H1 (cell line): ENCODE results near the gene PANX1. TPM values are rescaled to one million over a fixed set of nuclear protein-coding genes. Genes with fewer than 3 reads are reported as not detected.
"Not testable (repeated sequence)": the region's sequence is repeated elsewhere in the genome, so short reads cannot be mapped to it uniquely, and the experiment has no call there.

ENCODE experiments used
- CTCF ChIA-PET: fragments of 300-600 bp; sonication (Branson Sonifier 250); formaldehyde crosslinking; loops from one replicate; lab custom pipeline; 2021; ENCODE audit not compliant: partially characterized antibody; lab: Charles Lee
- POLR2A ChIA-PET: fragments of 300-600 bp; sonication (Branson Sonifier 250); formaldehyde crosslinking; loops from one replicate; lab custom pipeline; 2021; ENCODE audit warnings: inconsistent platforms; ENCODE audit not compliant: partially characterized antibody; lab: Charles Lee
- DNase-seq, 2 experiments: peaks; one replicate each; pipeline versions ENCODE4 v3.0.0 to v3.0.0-alpha.2; 2010 to 2022; ENCODE audit warnings: low spot score in 2 of 2, low read depth in 1 of 2, mixed read lengths in 1 of 2
- FAIRE-seq: peaks from 2 replicates; lab custom pipeline; 2011; peaks lifted over from hg19 to GRCh38; lab: Jason Lieb, UNC
- H2AFZ ChIP-seq: 2 replicates; pipeline ENCODE4 v1.8.1; 2012; ENCODE audit warnings: low read length, inconsistent platforms
- H2AK5ac ChIP-seq: 2 replicates; pipeline ENCODE4 v1.6.1; 2013; ENCODE audit warnings: low read depth, low read length
- H2BK120ac ChIP-seq: replicated peaks from 2 replicates; pipeline ENCODE3; 2013; ENCODE audit warnings: low read depth, low read length, inconsistent platforms
- H2BK12ac ChIP-seq: 2 replicates; pipeline ENCODE4 v1.6.1; 2013; ENCODE audit warnings: low read depth, low read length
- H2BK15ac ChIP-seq: 2 replicates; pipeline ENCODE4 v1.6.1; 2013; ENCODE audit warnings: low read length
- H2BK20ac ChIP-seq: 2 replicates; pipeline ENCODE4 v1.6.1; 2013; ENCODE audit warnings: low read length
- H2BK5ac ChIP-seq: 2 replicates; pipeline ENCODE4 v1.6.1; 2013; ENCODE audit warnings: low read depth, low read length
- H3K14ac ChIP-seq: 2 replicates; pipeline ENCODE4 v1.6.1; 2013; ENCODE audit warnings: inconsistent platforms; ENCODE audit not compliant: insufficient read length
- H3K18ac ChIP-seq: 2 replicates; pipeline ENCODE4 v1.6.1; 2013; ENCODE audit warnings: low read length; ENCODE audit errors: extremely low read depth
- H3K23ac ChIP-seq: 2 replicates; pipeline ENCODE4 v1.6.1; 2013; ENCODE audit warnings: inconsistent platforms; ENCODE audit not compliant: insufficient read length
- H3K23me2 ChIP-seq: 2 replicates; pipeline ENCODE4 v1.6.1; 2013; ENCODE audit warnings: low read depth, low read length
- H3K27ac ChIP-seq: 2 replicates; pipeline ENCODE4 v1.6.1; 2011; ENCODE audit warnings: low read depth, low read length, inconsistent platforms
- H3K27me3 ChIP-seq, 4 experiments: replicated peaks in 1 of 4; 1 replicate in 1 of 4; 2 replicates in 3 of 4; pipeline versions ENCODE4 v1.6.1 to v1.8.1; 2011 to 2013; ENCODE audit warnings: low read length in 3 of 4, mild to moderate bottlenecking in 3 of 4, inconsistent platforms in 2 of 4, mixed read lengths in 2 of 4, moderate library complexity in 1 of 4; ENCODE audit not compliant: control insufficient read depth in 3 of 4, insufficient read depth in 3 of 4; ENCODE audit errors: extremely low read depth in 1 of 4
- H3K36me3 ChIP-seq, 4 experiments: 2 replicates each; pipeline versions ENCODE4 v1.6.1 to v1.8.1; 2011 to 2013; ENCODE audit warnings: mild to moderate bottlenecking in 4 of 4, low read length in 3 of 4, moderate library complexity in 2 of 4, control low read depth in 1 of 4, inconsistent platforms in 1 of 4; ENCODE audit not compliant: insufficient read depth in 4 of 4, control insufficient read depth in 2 of 4
- H3K4ac ChIP-seq: replicated peaks from 2 replicates; pipeline ENCODE3; 2013; ENCODE audit warnings: low read length, low read depth, mixed read lengths, inconsistent platforms; ENCODE audit not compliant: insufficient read length
- H3K4me1 ChIP-seq, 4 experiments: replicated peaks in 1 of 4; 1 replicate in 1 of 4; 2 replicates in 3 of 4; pipeline versions ENCODE4 v1.6.1 to v1.8.1; 2011 to 2013; ENCODE audit warnings: low read length in 3 of 4, inconsistent platforms in 2 of 4, mixed read lengths in 1 of 4; ENCODE audit not compliant: insufficient read depth in 4 of 4, control insufficient read depth in 3 of 4
- H3K4me2 ChIP-seq, 2 experiments: 2 replicates each; pipeline versions ENCODE4 v1.6.1 to v1.8.1; 2011 to 2013; ENCODE audit warnings: low read depth in 2 of 2, low read length in 2 of 2, control low read depth in 1 of 2, inconsistent platforms in 1 of 2, mild to moderate bottlenecking in 1 of 2; ENCODE audit not compliant: insufficient read depth in 1 of 2
- H3K4me3 ChIP-seq, 4 experiments: fragments of 200-600, 300-600 bp in 1 of 4; sonication (generic), shearing (Covaris generic), sonication (Bioruptor Twin) in 1 of 4; 2 replicates each; pipeline versions ENCODE4 v1.5.1 to v1.8.1; 2011 to 2016; ENCODE audit warnings: low read length in 4 of 4, low read depth in 3 of 4, control low read depth in 2 of 4, inconsistent platforms in 2 of 4, mild to moderate bottlenecking in 2 of 4, mixed read lengths in 1 of 4, moderate library complexity in 1 of 4; ENCODE audit not compliant: insufficient read depth in 2 of 4; ENCODE audit errors: extremely low read depth in 1 of 4
- H3K56ac ChIP-seq: replicated peaks from 2 replicates; pipeline ENCODE3; 2013; ENCODE audit warnings: low read depth, mild to moderate bottlenecking, mixed read lengths, low read length, inconsistent platforms; ENCODE audit not compliant: insufficient read length
- H3K79me1 ChIP-seq: 2 replicates; pipeline ENCODE4 v1.6.1; 2013; ENCODE audit warnings: low read depth, low read length, control low read depth
- H3K79me2 ChIP-seq, 2 experiments: 2 replicates each; pipeline versions ENCODE4 v1.6.1 to v1.8.1; 2012 to 2013; ENCODE audit warnings: low read length in 2 of 2, mild to moderate bottlenecking in 2 of 2, inconsistent platforms in 1 of 2; ENCODE audit not compliant: insufficient read depth in 2 of 2, control insufficient read depth in 1 of 2
- H3K9ac ChIP-seq, 4 experiments: replicated peaks in 1 of 4; 1 replicate in 1 of 4; 2 replicates in 3 of 4; pipeline versions ENCODE4 v1.6.1 to v1.8.1; 2011 to 2013; ENCODE audit warnings: low read depth in 3 of 4, low read length in 3 of 4, control low read depth in 2 of 4, mild to moderate bottlenecking in 2 of 4, moderate library complexity in 2 of 4, inconsistent platforms in 1 of 4; ENCODE audit errors: extremely low read depth in 1 of 4
- H3K9me3 ChIP-seq, 2 experiments: 2 replicates each; pipeline versions ENCODE4 v1.6.1 to v1.8.1; 2012 to 2013; ENCODE audit warnings: mild to moderate bottlenecking in 2 of 2, moderate library complexity in 2 of 2, control low read depth in 1 of 2, inconsistent platforms in 1 of 2, low read depth in 1 of 2, low read length in 1 of 2, mixed read lengths in 1 of 2; ENCODE audit not compliant: insufficient read depth in 2 of 2
- H4K20me1 ChIP-seq, 2 experiments: replicated peaks in 1 of 2; 2 replicates each; pipeline versions ENCODE3 to v1.8.1; 2011 to 2013; ENCODE audit warnings: inconsistent platforms in 2 of 2, low read length in 2 of 2, mild to moderate bottlenecking in 1 of 2; ENCODE audit not compliant: insufficient read depth in 2 of 2, control insufficient read depth in 1 of 2
- H4K5ac ChIP-seq: 2 replicates; pipeline ENCODE4 v1.6.1; 2013; ENCODE audit warnings: low read length, low read depth, mixed read lengths, inconsistent platforms; ENCODE audit not compliant: insufficient read length
- H4K8ac ChIP-seq: 2 replicates; pipeline ENCODE4 v1.8.0; 2013; ENCODE audit warnings: mild to moderate bottlenecking, moderate library complexity, low read length, inconsistent platforms; ENCODE audit not compliant: insufficient read depth; ENCODE audit errors: extremely low read depth
- H4K91ac ChIP-seq: replicated peaks from 2 replicates; pipeline ENCODE3; 2013; ENCODE audit warnings: low read length, mixed read lengths, inconsistent platforms; ENCODE audit not compliant: insufficient read length
- WGBS, 2 experiments: shearing (Covaris generic) in 1 of 2; methylation state at CpG; one replicate each; pipeline versions ENCODE4 v1.1.6 to v1.1.7; 2013 to 2015; ENCODE audit warnings: low lambda C conversion rate in 2 of 2, mixed read lengths in 2 of 2, inconsistent platforms in 1 of 2, low coverage in 1 of 2, missing lambda C conversion rate in 1 of 2; ENCODE audit not compliant: insufficient replicate concordance in 2 of 2, insufficient coverage in 1 of 2, insufficient read length in 1 of 2; ENCODE audit errors: extremely low coverage in 1 of 2, missing lambda C conversion rate in 1 of 2; 5-methylcytosine and 5-hydroxymethylcytosine counted together
- polyA plus RNA-seq, 7 experiments: library from polyadenylated mRNA; depleted of rRNA in 3 of 7; stranded (reverse) in 5 of 7; unstranded in 2 of 7; fragments of >200 nt in 5 of 7; fragments of 200-250 nt in 2 of 7; gene quantifications; 1 replicate in 5 of 7; 2 replicates in 1 of 7; 4 replicates in 1 of 7; pipeline versions ENCODE4 v1.2.1 to v1.2.3, GENCODE V29; 2011 to 2013; ENCODE audit warnings: missing spikeins in 2 of 7, mixed read lengths in 2 of 7
- total RNA-seq: library from RNA; stranded (reverse); fragmentation: NEBNext Ultra II Directional; extraction: Animal tissue kit (Norgen Biotek cat#: 25700); gene quantifications from 2 replicates; pipeline ENCODE4 v1.2.1, GENCODE V29; 2021

The PANX1 gene
- total and polyA plus RNA-seq, 2 of the 8 experiments (the other 6 are each of a cell fraction or from before 2014, with no cell fraction given) = 15.9 to 35.2 TPM

- not testable (repeated sequence) for H3K4me3 ChIP-seq, H3K4ac ChIP-seq, H3K36me3 ChIP-seq, FAIRE-seq, H4K5ac ChIP-seq, H3K79me2 ChIP-seq, H3K14ac ChIP-seq, H4K8ac ChIP-seq, H3K79me1 ChIP-seq, H3K23ac ChIP-seq, H2AFZ ChIP-seq, H3K56ac ChIP-seq, H3K23me2 ChIP-seq, H4K91ac ChIP-seq, H2BK12ac ChIP-seq, H4K20me1 ChIP-seq, H2BK15ac ChIP-seq, H3K9ac ChIP-seq, H3K9me3 ChIP-seq, H2AK5ac ChIP-seq, DNase-seq, H3K27me3 ChIP-seq, H2BK120ac ChIP-seq, H3K27ac ChIP-seq
- peak overlapping the region; percentile 71; the same call in 1 of the 2 replicates for H3K18ac ChIP-seq
- CTCF ChIA-PET = interaction anchor here (0.6 to 1.3 kb wide), 2 partner anchors 8 to 63 kb away, joined by 3 to 4 read pairs; partner anchors contain the start of gene PANX1
- peaks cover 5 to 19% (median 12%) of the 10 kb centered on the region in 4 experiments; a peak in 6 of 7 replicates for H3K4me1 ChIP-seq
- H2BK5ac ChIP-seq = peak overlapping the region; percentile 68; the same call in 1 of the 2 replicates
- H3K4me2 ChIP-seq = peak overlapping the region; percentile 21 to 29; a peak in 3 of 4 replicates
- 60% methylated on average over 2 of the region's 2 CpGs; no CpG with 5 or more reads in 1 of the 2 experiments for WGBS, 2 experiments
- peak overlapping the region; percentile 13; the same call in 1 of the 2 replicates for H2BK20ac ChIP-seq
- POLR2A ChIA-PET = interaction anchor here (2.3 to 3.3 kb wide), 2 partner anchors 8 to 11 kb away, joined by 8 to 32 read pairs; partner anchors contain the start of gene PANX1
Measured at GRCh38 chr11:94120516-94120915, 8.1 kb upstream of the PANX1 start.
